H9 (cell line): ENCODE results near the gene PRDM11. TPM values are rescaled to one million over a fixed set of nuclear protein-coding genes. Genes with fewer than 3 reads are reported as not detected.

Experiments
- DNase-seq: peaks from one replicate; pipeline ENCODE4 v3.0.0-alpha.2; 2017
- H2AFZ ChIP-seq: one replicate; pipeline ENCODE4 v1.6.1; 2013; ENCODE audit warnings: mild to moderate bottlenecking, low read length, control low read depth, moderate library complexity
- H2AK5ac ChIP-seq: 2 replicates; pipeline ENCODE4 v1.6.1; 2013; ENCODE audit warnings: low read length, control low read depth, mixed read lengths; ENCODE audit not compliant: insufficient read length
- H2BK120ac ChIP-seq: one replicate; pipeline ENCODE4 v1.6.1; 2013; ENCODE audit warnings: low read depth, mild to moderate bottlenecking, low read length, control low read depth, inconsistent platforms; ENCODE audit not compliant: poor library complexity, severe bottlenecking
- H2BK12ac ChIP-seq: 2 replicates; pipeline ENCODE4 v1.6.1; 2013; ENCODE audit warnings: low read length, control low read depth, mixed read lengths, low read depth; ENCODE audit not compliant: insufficient read length
- H2BK15ac ChIP-seq: 2 replicates; pipeline ENCODE4 v1.6.1; 2013; ENCODE audit warnings: low read depth, low read length, control low read depth
- H2BK20ac ChIP-seq: one replicate; pipeline ENCODE4 v1.6.1; 2013; ENCODE audit warnings: low read depth, mild to moderate bottlenecking, low read length, control low read depth, inconsistent platforms; ENCODE audit not compliant: poor library complexity, severe bottlenecking
- H2BK5ac ChIP-seq: 2 replicates; pipeline ENCODE4 v1.6.1; 2013; ENCODE audit warnings: low read length, control low read depth, mixed read lengths; ENCODE audit not compliant: insufficient read length
- H3K14ac ChIP-seq: 2 replicates; pipeline ENCODE4 v1.6.1; 2013; ENCODE audit warnings: low read length, control low read depth; ENCODE audit not compliant: insufficient read depth
- H3K18ac ChIP-seq: 2 replicates; pipeline ENCODE4 v1.6.1; 2013; ENCODE audit warnings: low read depth, mild to moderate bottlenecking, mixed read lengths, low read length, control low read depth; ENCODE audit not compliant: insufficient read length
- H3K23ac ChIP-seq: 2 replicates; pipeline ENCODE4 v1.6.1; 2013; ENCODE audit warnings: low read length, control low read depth, mixed read lengths, low read depth; ENCODE audit not compliant: insufficient read length
- H3K23me2 ChIP-seq: 2 replicates; pipeline ENCODE4 v1.6.1; 2013; ENCODE audit warnings: low read depth, mild to moderate bottlenecking, mixed read lengths, low read length, control low read depth; ENCODE audit not compliant: insufficient read length, poor library complexity, severe bottlenecking
- H3K27ac ChIP-seq: 2 replicates; pipeline ENCODE4 v1.5.1; 2013; ENCODE audit warnings: low read length, control low read depth, mixed read lengths, low read depth; ENCODE audit not compliant: insufficient read length
- H3K27me3 ChIP-seq: 2 replicates; pipeline ENCODE4 v1.6.1; 2013; ENCODE audit warnings: low read length, control low read depth, inconsistent platforms; ENCODE audit not compliant: insufficient read depth
- H3K4ac ChIP-seq: 2 replicates; pipeline ENCODE4 v1.6.1; 2013; ENCODE audit warnings: low read depth, mild to moderate bottlenecking, control low read depth, inconsistent platforms, low read length, moderate library complexity
- H3K4me1 ChIP-seq: 2 replicates; pipeline ENCODE4 v1.6.1; 2013; ENCODE audit warnings: low read length, control low read depth, inconsistent platforms; ENCODE audit not compliant: insufficient read depth
- H3K4me2 ChIP-seq: 2 replicates; pipeline ENCODE4 v1.6.1; 2013; ENCODE audit warnings: low read length, control low read depth, mixed read lengths; ENCODE audit not compliant: insufficient read length, insufficient read depth
- H3K56ac ChIP-seq: 2 replicates; pipeline ENCODE4 v1.6.1; 2013; ENCODE audit warnings: low read depth, mild to moderate bottlenecking, mixed read lengths, low read length, control low read depth; ENCODE audit not compliant: insufficient read length
- H3K79me1 ChIP-seq: 2 replicates; pipeline ENCODE4 v1.6.1; 2013; ENCODE audit warnings: low read depth, mild to moderate bottlenecking, moderate library complexity, low read length, control low read depth, inconsistent platforms; ENCODE audit not compliant: insufficient read depth, poor library complexity, severe bottlenecking
- H3K79me2 ChIP-seq: 2 replicates; pipeline ENCODE4 v1.6.1; 2013; ENCODE audit warnings: low read length, control low read depth, inconsistent platforms; ENCODE audit not compliant: insufficient read depth
- H3K9ac ChIP-seq: 2 replicates; pipeline ENCODE4 v1.6.1; 2013; ENCODE audit warnings: low read length, control low read depth, mixed read lengths; ENCODE audit not compliant: insufficient read length; ENCODE audit errors: extremely low read depth
- H3K9me3 ChIP-seq: one replicate; pipeline ENCODE4 v1.6.1; 2013; ENCODE audit warnings: low read depth, low read length, inconsistent platforms; ENCODE audit not compliant: control insufficient read depth
- H3T11ph ChIP-seq: one replicate; pipeline ENCODE4 v1.6.1; 2013; ENCODE audit warnings: mild to moderate bottlenecking, low read length, control low read depth, inconsistent platforms
- H4K20me1 ChIP-seq: one replicate; pipeline ENCODE4 v1.6.1; 2013; ENCODE audit not compliant: control insufficient read depth, insufficient read length, insufficient read depth
- H4K5ac ChIP-seq: 2 replicates; pipeline ENCODE4 v1.6.1; 2013; ENCODE audit warnings: low read depth, mild to moderate bottlenecking, mixed read lengths, low read length, control low read depth; ENCODE audit not compliant: insufficient read length
- H4K8ac ChIP-seq: replicated peaks from 2 replicates; pipeline ENCODE4 v1.6.1; 2013; ENCODE audit warnings: low read length, control low read depth, mixed read lengths, low read depth; ENCODE audit not compliant: insufficient read length
- H4K91ac ChIP-seq: 2 replicates; pipeline ENCODE4 v1.6.1; 2013; ENCODE audit warnings: low read depth, mild to moderate bottlenecking, moderate library complexity, mixed read lengths, low read length, control low read depth; ENCODE audit not compliant: insufficient read length
- H3K27ac Mint-ChIP-seq, 3 experiments: 2 replicates in 2 of 3; 3 replicates in 1 of 3; pipeline ENCODE4 v1.8.0; 2020 to 2021; ENCODE audit warnings: mixed read lengths in 3 of 3, mild to moderate bottlenecking in 1 of 3, moderate library complexity in 1 of 3
- H3K27me3 Mint-ChIP-seq: 2 replicates; pipeline ENCODE4 v1.8.0; 2021; ENCODE audit warnings: low read depth, mild to moderate bottlenecking, moderate library complexity, mixed read lengths
- H3K36me3 Mint-ChIP-seq, 3 experiments: 2 replicates in 2 of 3; 3 replicates in 1 of 3; pipeline ENCODE4 v1.8.0; 2020 to 2021; ENCODE audit warnings: low read depth in 3 of 3, mixed read lengths in 3 of 3; ENCODE audit not compliant: insufficient read depth in 1 of 3
- H3K4me1 Mint-ChIP-seq, 2 experiments: 2 replicates each; pipeline ENCODE4 v1.8.0; 2020; ENCODE audit warnings: mixed read lengths in 2 of 2
- H3K4me3 Mint-ChIP-seq, 2 experiments: 2 replicates in 1 of 2; 3 replicates in 1 of 2; pipeline ENCODE4 v1.8.0; 2020 to 2021; ENCODE audit warnings: mild to moderate bottlenecking in 2 of 2, mixed read lengths in 2 of 2, moderate library complexity in 1 of 2
- H3K9me3 Mint-ChIP-seq, 2 experiments: 2 replicates in 1 of 2; 3 replicates in 1 of 2; pipeline ENCODE4 v1.8.0; 2020; ENCODE audit warnings: mild to moderate bottlenecking in 2 of 2, mixed read lengths in 2 of 2, moderate library complexity in 1 of 2
- CTCF ChIP-seq: fragments of 200-600 bp; sonication (generic); conservative IDR thresholded peaks from 3 replicates; pipeline ENCODE4 v1.8.0; 2021; ENCODE audit warnings: antibody characterized with exemption, mild to moderate bottlenecking
- WGBS: extraction: QIAGEN DNeasy Blood & Tissue Kit; methylation state at CpG from one replicate; pipeline ENCODE4 v1.1.7; 2013; ENCODE audit warnings: missing lambda C conversion rate, low lambda C conversion rate, mixed read lengths; ENCODE audit not compliant: insufficient read length; ENCODE audit errors: extremely low coverage; 5-methylcytosine and 5-hydroxymethylcytosine counted together
- total RNA-seq: library from RNA; stranded (reverse); gene quantifications from 2 replicates; pipeline ENCODE4 v1.2.1, GENCODE V29; 2021

The PRDM11 gene
- total RNA-seq, 1 experiment from 2014 or later, result 11.5 TPM

- H3K27ac ChIP-seq, result no peak overlapping the region
Observed at GRCh38 chr11:45158210-45158731, 11.8 kb downstream of the PRDM11 start.

More at GRCh38 chr11:45158210-45158731, 11.8 kb downstream of the PRDM11 start:
- no peak overlapping the region for H2BK20ac ChIP-seq
- H3K27me3 ChIP-seq, result no peaks in the 10 kb centered on the region
- no peak overlapping the region for H4K91ac ChIP-seq
- no peak overlapping the region for H2BK12ac ChIP-seq
- Mint-ChIP-seq H3K27me3 (no peaks in the 10 kb centered on the region), H3K9me3 (no peaks in the 10 kb centered on the region), H3K36me3 (peaks cover 0 to 2% (median 0%) of the 10 kb centered on the region in 3 experiments; a peak in 2 of 7 replicates), H3K27ac (peak overlapping the region in 1 of 3 experiments; percentile 80; a peak in 3 of 7 replicates), H3K4me1 (peaks cover 6 to 10% of the 10 kb centered on the region in 2 experiments), H3K4me3 (no peak overlapping the region)
- no peaks in the 10 kb centered on the region for H4K20me1 ChIP-seq
- no peak overlapping the region for H3K18ac ChIP-seq
- TF ChIP-seq CTCF, result no peak
- H3K23ac ChIP-seq, result no peak overlapping the region
- H3T11ph ChIP-seq, result no peak overlapping the region
- H3K14ac ChIP-seq, result no peak overlapping the region
- no peak overlapping the region for H3K4ac ChIP-seq
- H3K9me3 ChIP-seq, result no peaks in the 10 kb centered on the region
- H2AK5ac ChIP-seq, result no peak overlapping the region
- H2BK5ac ChIP-seq, result no peak overlapping the region
- no peak overlapping the region for H2BK120ac ChIP-seq
- no peak overlapping the region for H3K56ac ChIP-seq
- no peak overlapping the region for H4K5ac ChIP-seq
- no peak overlapping the region for H3K9ac ChIP-seq
- DNase-seq, result no peak
- H3K79me2 ChIP-seq, result peaks cover 2% of the 10 kb centered on the region; the same call in 1 of the 2 replicates
- no peaks in the 10 kb centered on the region for H3K4me1 ChIP-seq
- no peaks in the 10 kb centered on the region for H3K79me1 ChIP-seq
- H3K4me2 ChIP-seq, result no peak overlapping the region
- H4K8ac ChIP-seq, result no peak overlapping the region
- H2BK15ac ChIP-seq, result no peak overlapping the region
- WGBS, result no CpG with 5 or more reads among the region's 8 CpGs
- no peaks in the 10 kb centered on the region for H3K23me2 ChIP-seq
- H2AFZ ChIP-seq, result no peak overlapping the region
